DND-41 (cell line): ENCODE results near the gene NECTIN2.
"Not testable (repeated sequence)": the region's sequence is repeated elsewhere in the genome, so short reads cannot be mapped to it uniquely, and the experiment has no call there.

Source experiments
- ATAC-seq: fragments of 200-7000 bp; cut with Tn5 transposase; 3 replicates; pipeline ENCODE4 v1.9.1; 2021; ENCODE audit warnings: low read depth; ENCODE audit not compliant: insufficient read depth
- DNase-seq: peaks from one replicate; pipeline ENCODE4 v3.0.0-alpha.2; 2020
- H2AFZ ChIP-seq: 2 replicates; pipeline ENCODE4 v1.6.0; 2012; ENCODE audit warnings: low read depth, low read length
- H3K27ac ChIP-seq: 2 replicates; pipeline ENCODE4 v1.5.1; 2012; ENCODE audit warnings: low read length, inconsistent platforms
- H3K27me3 ChIP-seq: fragments of 200-600 bp; sonication (generic); 2 replicates; pipeline ENCODE4 v1.6.0; 2012; ENCODE audit warnings: low read length, mild to moderate bottlenecking, inconsistent platforms; ENCODE audit not compliant: insufficient read depth, poor library complexity
- H3K36me3 ChIP-seq: 2 replicates; pipeline ENCODE4 v1.5.1; 2012; ENCODE audit warnings: low read length, inconsistent platforms; ENCODE audit not compliant: insufficient read depth
- H3K4me1 ChIP-seq: 2 replicates; pipeline ENCODE4 v1.5.1; 2012; ENCODE audit warnings: mild to moderate bottlenecking, low read length; ENCODE audit not compliant: insufficient read depth
- H3K4me2 ChIP-seq: 2 replicates; pipeline ENCODE4 v1.6.0; 2012; ENCODE audit warnings: mild to moderate bottlenecking, moderate library complexity, low read length, inconsistent platforms; ENCODE audit not compliant: insufficient read depth
- H3K4me3 ChIP-seq, 2 experiments: fragments of 200-600 bp in 1 of 2; shearing (Covaris generic) in 1 of 2; 2 replicates each; pipeline ENCODE4 v1.5.1; 2012 to 2016; ENCODE audit warnings: inconsistent platforms in 2 of 2, low read length in 2 of 2, mild to moderate bottlenecking in 2 of 2, low read depth in 1 of 2, moderate library complexity in 1 of 2
- H3K79me2 ChIP-seq: 2 replicates; pipeline ENCODE4 v1.6.0; 2012; ENCODE audit warnings: low read length, inconsistent platforms; ENCODE audit not compliant: insufficient read depth
- H3K9ac ChIP-seq: 2 replicates; pipeline ENCODE4 v1.6.0; 2012; ENCODE audit warnings: low read depth, mild to moderate bottlenecking, inconsistent platforms, low read length, moderate library complexity
- H3K9me3 ChIP-seq: 2 replicates; pipeline ENCODE4 v1.5.1; 2012; ENCODE audit warnings: low read length, moderate library complexity, mild to moderate bottlenecking, inconsistent platforms; ENCODE audit not compliant: insufficient read depth, severe bottlenecking
- H4K20me1 ChIP-seq: 2 replicates; pipeline ENCODE4 v1.6.0; 2012; ENCODE audit warnings: low read length; ENCODE audit not compliant: insufficient read depth
- CTCF ChIP-seq: IDR thresholded peaks from 2 replicates; pipeline ENCODE4 v1.5.1; 2012; ENCODE audit warnings: borderline replicate concordance, low read length, moderate library complexity, mild to moderate bottlenecking; ENCODE audit not compliant: poor library complexity, severe bottlenecking; ENCODE audit errors: extremely low read depth
- EZH2 ChIP-seq: IDR thresholded peaks from 3 replicates; pipeline ENCODE4 v1.6.1; 2012; ENCODE audit warnings: borderline replicate concordance, low read depth, mild to moderate bottlenecking, moderate library complexity, low read length, inconsistent platforms; ENCODE audit not compliant: severe bottlenecking

Gene NECTIN2

GRCh38 chr19:44856421-44857083, 10.5 kb downstream of the NECTIN2 start:
- Histone ChIP-seq H3K27ac (no peak overlapping the region), H3K79me2 (no peaks in the 10 kb centered on the region), H3K36me3 (no peaks in the 10 kb centered on the region), H3K4me3 (no peak overlapping the region), H3K27me3 (no peaks in the 10 kb centered on the region), H3K9ac (no peak overlapping the region), H3K4me2 (no peak overlapping the region), H2AFZ (no peak overlapping the region), H3K4me1 (no peaks in the 10 kb centered on the region), H3K9me3 (no peaks in the 10 kb centered on the region), H4K20me1 (no peaks in the 10 kb centered on the region)
- TF ChIP-seq EZH2, result no peak
- TF ChIP-seq CTCF, result no peak
- DNase-seq, result no peak
- ATAC-seq, result no peak

GRCh38 chr19:44857837-44858236, 11.7 kb downstream of the NECTIN2 start:
- ATAC-seq (no peak), DNase-seq (no peak)
- Histone ChIP-seq H4K20me1 (no peaks in the 10 kb centered on the region), H3K4me1 (no peaks in the 10 kb centered on the region), H3K79me2 (no peaks in the 10 kb centered on the region), H3K9me3 (no peaks in the 10 kb centered on the region), H3K4me2 (no peak overlapping the region), H2AFZ (no peak overlapping the region), H3K27ac (no peak overlapping the region), H3K27me3 (no peaks in the 10 kb centered on the region), H3K36me3 (no peaks in the 10 kb centered on the region), H3K4me3 (no peak overlapping the region), H3K9ac (no peak overlapping the region)
- no peak for TF ChIP-seq EZH2
- no peak for TF ChIP-seq CTCF

- H3K27me3 ChIP-seq, ATAC-seq, H4K20me1 ChIP-seq, DNase-seq, H3K4me2 ChIP-seq, H3K36me3 ChIP-seq, H3K9ac ChIP-seq, H3K9me3 ChIP-seq, H3K4me1 ChIP-seq, H3K4me3 ChIP-seq, H3K27ac ChIP-seq, H2AFZ ChIP-seq, H3K79me2 ChIP-seq: not testable (repeated sequence)
Measured at GRCh38 chr19:44861576-44861975, 15.5 kb downstream of the NECTIN2 start.

GRCh38 chr19:44863990-44864389, 17.9 kb downstream of the NECTIN2 start:
- H3K27ac ChIP-seq, result no peak overlapping the region
- H2AFZ ChIP-seq, result no peak overlapping the region
- H3K36me3 ChIP-seq, result no peaks in the 10 kb centered on the region
- DNase-seq (no peak), ATAC-seq (no peak)
- no peaks in the 10 kb centered on the region for H3K4me1 ChIP-seq
- no peaks in the 10 kb centered on the region for H3K27me3 ChIP-seq
- H3K4me2 ChIP-seq, result no peak overlapping the region
- no peak overlapping the region for H3K4me3 ChIP-seq
- H3K9me3 ChIP-seq, result no peaks in the 10 kb centered on the region
- H3K9ac ChIP-seq, result no peak overlapping the region
- no peaks in the 10 kb centered on the region for H4K20me1 ChIP-seq
- no peak for TF ChIP-seq EZH2
- no peak for TF ChIP-seq CTCF
- no peaks in the 10 kb centered on the region for H3K79me2 ChIP-seq
